Measurements from ENCODE around the gene MAPK6. TPM values are rescaled to one million over a fixed set of nuclear protein-coding genes. Genes with fewer than 3 reads are reported as not detected.

Gene MAPK6
- total and polyA plus RNA-seq, 7 experiments from 2014 or later = 5.1 to 44.1 (median 23.1) TPM

- peaks cover 0 to 6% (median 3%) of the 10 kb centered on the region in 5 donors for H3K27me3 Mint-ChIP-seq
- H3K4me3 Mint-ChIP-seq = no peak overlapping the region
- peaks cover 3 to 18% (median 15%) of the 10 kb centered on the region in 11 donors for H3K9me3 Mint-ChIP-seq
- no peak overlapping the region for H3K4me3 ChIP-seq (ENCODE audit: low read length)
- H3K9me3 ChIP-seq (ENCODE audit: control insufficient read depth in 2 of 3, low read length in 3 of 3) = peaks cover 0 to 4% (median 0%) of the 10 kb centered on the region in 3 experiments
- no peak overlapping the region for H3K27ac ChIP-seq (ENCODE audit: low read depth, low read length)
- intact Hi-C loops (cut with micrococcal nuclease) = no loop called here
- H3K36me3 Mint-ChIP-seq = peaks cover 0 to 14% (median 5%) of the 10 kb centered on the region in 5 donors
- H3K4me1 ChIP-seq (ENCODE audit: control insufficient read depth in 2 of 2, insufficient read depth in 2 of 2, low read length in 2 of 2) = peaks cover 0 to 13% of the 10 kb centered on the region in 2 donors
- ATAC-seq (peak; percentile 59), DNase-seq (no peak)
- ChIA-PET POLR2A (interaction anchor here (0.6 kb wide), 1 partner anchor 41 kb away, joined by 5 read pairs; no protein-coding TSS in a partner anchor), CTCF (interaction anchor here (0.6 kb wide), 1 partner anchor 131 kb away, joined by 3 read pairs; no protein-coding TSS in a partner anchor)
- peaks cover 0 to 17% (median 4%) of the 10 kb centered on the region in 7 donors for H3K4me1 Mint-ChIP-seq
- no peak overlapping the region for H3K27ac Mint-ChIP-seq
- no peaks in the 10 kb centered on the region for H3K27me3 ChIP-seq (ENCODE audit: control insufficient read depth in 2 of 2, insufficient read depth in 2 of 2, low read length in 2 of 2)
- no peaks in the 10 kb centered on the region for H3K36me3 ChIP-seq (ENCODE audit: control insufficient read depth in 2 of 3, insufficient read depth in 3 of 3, low read length in 3 of 3)
Observed at GRCh38 chr15:52086011-52086786, 67.2 kb downstream of the MAPK6 start.

- peaks cover 3 to 18% (median 15%) of the 10 kb centered on the region in 11 donors for H3K9me3 Mint-ChIP-seq
- H3K27ac ChIP-seq (ENCODE audit: low read depth, low read length) = no peak overlapping the region
- no peak overlapping the region for H3K27ac Mint-ChIP-seq
- intact Hi-C loops (cut with micrococcal nuclease) = no loop called here
- CTCF ChIA-PET = interaction anchor here (0.6 kb wide), 1 partner anchor 28 kb away, joined by 3 read pairs; no protein-coding TSS in a partner anchor
- DNase-seq = no peak
- no peak overlapping the region for H3K4me3 ChIP-seq (ENCODE audit: low read length)
- no peaks in the 10 kb centered on the region for H3K4me1 ChIP-seq (ENCODE audit: control insufficient read depth in 2 of 2, insufficient read depth in 2 of 2, low read length in 2 of 2)
- peaks cover 0 to 7% (median 5%) of the 10 kb centered on the region in 5 donors for H3K27me3 Mint-ChIP-seq
- POLR2A ChIA-PET = no interaction called here
- peaks cover 0 to 4% (median 0%) of the 10 kb centered on the region in 3 experiments for H3K9me3 ChIP-seq (ENCODE audit: control insufficient read depth in 2 of 3, low read length in 3 of 3)
- H3K36me3 ChIP-seq (ENCODE audit: control insufficient read depth in 2 of 3, insufficient read depth in 3 of 3, low read length in 3 of 3) = no peaks in the 10 kb centered on the region
- H3K4me1 Mint-ChIP-seq = no peaks in the 10 kb centered on the region
- H3K36me3 Mint-ChIP-seq = peaks cover 0 to 14% (median 5%) of the 10 kb centered on the region in 5 donors
- H3K4me3 Mint-ChIP-seq = no peak overlapping the region
- no peaks in the 10 kb centered on the region for H3K27me3 ChIP-seq (ENCODE audit: control insufficient read depth in 2 of 2, insufficient read depth in 2 of 2, low read length in 2 of 2)
- ATAC-seq = no peak
Observed at GRCh38 chr15:52090193-52090592, 71.2 kb downstream of the MAPK6 start.

GRCh38 chr15:52093167-52093538 is 74.1 kb downstream of the MAPK6 start:
- Mint-ChIP-seq H3K27ac (no peak overlapping the region), H3K9me3 (peaks cover 3 to 18% (median 14%) of the 10 kb centered on the region in 11 donors), H3K4me1 (no peaks in the 10 kb centered on the region), H3K4me3 (no peak overlapping the region), H3K27me3 (peaks cover 0 to 18% (median 5%) of the 10 kb centered on the region in 5 donors), H3K36me3 (peaks cover 0 to 14% (median 5%) of the 10 kb centered on the region in 5 donors)
- CTCF ChIA-PET = no interaction called here
- ATAC-seq (no peak), DNase-seq (no peak)
- Histone ChIP-seq H3K4me1 (ENCODE audit: control insufficient read depth in 2 of 2, insufficient read depth in 2 of 2, low read length in 2 of 2) (no peaks in the 10 kb centered on the region), H3K27ac (ENCODE audit: low read depth, low read length) (no peak overlapping the region), H3K4me3 (ENCODE audit: low read length) (no peak overlapping the region), H3K36me3 (ENCODE audit: control insufficient read depth in 2 of 3, insufficient read depth in 3 of 3, low read length in 3 of 3) (no peaks in the 10 kb centered on the region), H3K27me3 (ENCODE audit: control insufficient read depth in 2 of 2, insufficient read depth in 2 of 2, low read length in 2 of 2) (no peaks in the 10 kb centered on the region), H3K9me3 (ENCODE audit: control insufficient read depth in 2 of 3, low read length in 3 of 3) (no peaks in the 10 kb centered on the region)
- intact Hi-C loops (cut with micrococcal nuclease) = no loop called here
- POLR2A ChIA-PET = no interaction called here

- Histone ChIP-seq H3K27me3 (ENCODE audit: control insufficient read depth in 2 of 2, insufficient read depth in 2 of 2, low read length in 2 of 2) (no peaks in the 10 kb centered on the region), H3K4me1 (ENCODE audit: control insufficient read depth in 2 of 2, insufficient read depth in 2 of 2, low read length in 2 of 2) (no peaks in the 10 kb centered on the region), H3K27ac (ENCODE audit: low read depth, low read length) (no peak overlapping the region), H3K36me3 (ENCODE audit: control insufficient read depth in 2 of 3, insufficient read depth in 3 of 3, low read length in 3 of 3) (no peaks in the 10 kb centered on the region), H3K9me3 (ENCODE audit: control insufficient read depth in 2 of 3, low read length in 3 of 3) (no peaks in the 10 kb centered on the region), H3K4me3 (ENCODE audit: low read length) (no peak overlapping the region)
- ATAC-seq (no peak), DNase-seq (no peak)
- intact Hi-C loops (cut with micrococcal nuclease) = no loop called here
- Mint-ChIP-seq H3K4me3 (no peak overlapping the region), H3K4me1 (no peaks in the 10 kb centered on the region), H3K9me3 (peaks cover 3 to 18% (median 14%) of the 10 kb centered on the region in 11 donors), H3K27ac (no peak overlapping the region), H3K27me3 (peaks cover 0 to 18% (median 5%) of the 10 kb centered on the region in 5 donors), H3K36me3 (peaks cover 0 to 14% (median 5%) of the 10 kb centered on the region in 5 donors)
- CTCF ChIA-PET = no interaction called here
- POLR2A ChIA-PET = no interaction called here
Observed at GRCh38 chr15:52093539-52094510, 74.8 kb downstream of the MAPK6 start.

- Histone ChIP-seq H3K36me3 (ENCODE audit: control insufficient read depth in 2 of 3, insufficient read depth in 3 of 3, low read length in 3 of 3) (no peaks in the 10 kb centered on the region), H3K9me3 (ENCODE audit: control insufficient read depth in 2 of 3, low read length in 3 of 3) (no peaks in the 10 kb centered on the region), H3K4me3 (ENCODE audit: low read length) (no peak overlapping the region), H3K4me1 (ENCODE audit: control insufficient read depth in 2 of 2, insufficient read depth in 2 of 2, low read length in 2 of 2) (no peaks in the 10 kb centered on the region), H3K27ac (ENCODE audit: low read depth, low read length) (no peak overlapping the region), H3K27me3 (ENCODE audit: control insufficient read depth in 2 of 2, insufficient read depth in 2 of 2, low read length in 2 of 2) (no peaks in the 10 kb centered on the region)
- Mint-ChIP-seq H3K4me3 (no peak overlapping the region), H3K9me3 (peaks cover 2 to 8% (median 7%) of the 10 kb centered on the region in 11 donors), H3K27me3 (peaks cover 0 to 16% (median 5%) of the 10 kb centered on the region in 5 donors), H3K27ac (no peak overlapping the region), H3K4me1 (no peaks in the 10 kb centered on the region), H3K36me3 (peaks cover 0 to 7% (median 3%) of the 10 kb centered on the region in 5 donors)
- POLR2A ChIA-PET = no interaction called here
- CTCF ChIA-PET = no interaction called here
- intact Hi-C loops (cut with micrococcal nuclease) = no loop called here
- ATAC-seq (no peak), DNase-seq (no peak)
Observed at GRCh38 chr15:52094811-52095584, 76.0 kb downstream of the MAPK6 start.

- ChIA-PET POLR2A (no interaction called here), CTCF (no interaction called here)
- ATAC-seq (no peak), DNase-seq (no peak)
- no peaks in the 10 kb centered on the region for H3K36me3 ChIP-seq (ENCODE audit: control insufficient read depth in 2 of 3, insufficient read depth in 3 of 3, low read length in 3 of 3)
- Mint-ChIP-seq H3K4me3 (no peak overlapping the region), H3K36me3 (no peaks in the 10 kb centered on the region), H3K9me3 (peaks cover 0 to 2% (median 0%) of the 10 kb centered on the region in 11 donors), H3K4me1 (no peaks in the 10 kb centered on the region), H3K27me3 (peaks cover 0 to 16% (median 0%) of the 10 kb centered on the region in 5 donors), H3K27ac (no peak overlapping the region)
- H3K27me3 ChIP-seq (ENCODE audit: control insufficient read depth in 2 of 2, insufficient read depth in 2 of 2, low read length in 2 of 2) = no peaks in the 10 kb centered on the region
- no peaks in the 10 kb centered on the region for H3K9me3 ChIP-seq (ENCODE audit: control insufficient read depth in 2 of 3, low read length in 3 of 3)
- H3K27ac ChIP-seq (ENCODE audit: low read depth, low read length) = no peak overlapping the region
- intact Hi-C loops (cut with micrococcal nuclease) = no loop called here
- no peaks in the 10 kb centered on the region for H3K4me1 ChIP-seq (ENCODE audit: control insufficient read depth in 2 of 2, insufficient read depth in 2 of 2, low read length in 2 of 2)
- H3K4me3 ChIP-seq (ENCODE audit: low read length) = no peak overlapping the region
Observed at GRCh38 chr15:52095597-52096262, 76.7 kb downstream of the MAPK6 start.

All from naive thymus-derived CD4-positive, alpha-beta T cell (primary cell).